SW480 (cell line): ENCODE results near the gene FHOD3.
"Not testable (repeated sequence)": the region's sequence is repeated elsewhere in the genome, so short reads cannot be mapped to it uniquely, and the experiment has no call there.

Experiments used
- DNase-seq: peaks from one replicate; pipeline ENCODE4 v3.0.0-alpha.2; 2016; ENCODE audit warnings: low spot score

The FHOD3 gene

GRCh38 chr18:36451454-36452251 is 154.1 kb downstream of the FHOD3 start:
- no peak for DNase-seq

- no peak for DNase-seq
Observed at GRCh38 chr18:36454245-36454644, 156.7 kb downstream of the FHOD3 start.

- no peak for DNase-seq
Observed at GRCh38 chr18:36454848-36455458, 157.4 kb downstream of the FHOD3 start.

GRCh38 chr18:36455931-36456330 is 158.4 kb downstream of the FHOD3 start:
- no peak for DNase-seq

- DNase-seq = no peak
Observed at GRCh38 chr18:36456622-36457021, 159.1 kb downstream of the FHOD3 start.

GRCh38 chr18:36457683-36458082 is 160.2 kb downstream of the FHOD3 start:
- no peak for DNase-seq

- DNase-seq = no peak
Observed at GRCh38 chr18:36458306-36458705, 160.8 kb downstream of the FHOD3 start.

GRCh38 chr18:36459203-36459602 is 161.7 kb downstream of the FHOD3 start:
- no peak for DNase-seq

- no peak for DNase-seq
Observed at GRCh38 chr18:36459786-36460185, 162.3 kb downstream of the FHOD3 start.

- DNase-seq = no peak
Observed at GRCh38 chr18:36460324-36460850, 162.9 kb downstream of the FHOD3 start.

- DNase-seq = no peak
Observed at GRCh38 chr18:36460854-36461253, 163.3 kb downstream of the FHOD3 start.

GRCh38 chr18:36461551-36461987 is 164.1 kb downstream of the FHOD3 start:
- DNase-seq = no peak

GRCh38 chr18:36463516-36463915 is 166.0 kb downstream of the FHOD3 start:
- DNase-seq = not testable (repeated sequence)

- DNase-seq = no peak
Observed at GRCh38 chr18:36464126-36464651, 166.7 kb downstream of the FHOD3 start.

GRCh38 chr18:36465276-36465675 is 167.8 kb downstream of the FHOD3 start:
- DNase-seq = no peak

GRCh38 chr18:36465970-36466369 is 168.5 kb downstream of the FHOD3 start:
- no peak for DNase-seq

GRCh38 chr18:36467614-36468013 is 170.1 kb downstream of the FHOD3 start:
- no peak for DNase-seq

GRCh38 chr18:36468161-36468560 is 170.6 kb downstream of the FHOD3 start:
- DNase-seq = no peak

- DNase-seq = no peak
Observed at GRCh38 chr18:36469461-36469860, 171.9 kb downstream of the FHOD3 start.

- DNase-seq = no peak
Observed at GRCh38 chr18:36470896-36471295, 173.4 kb downstream of the FHOD3 start.

- no peak for DNase-seq
Observed at GRCh38 chr18:36471393-36471792, 173.9 kb downstream of the FHOD3 start.

GRCh38 chr18:36476433-36476832 is 178.9 kb downstream of the FHOD3 start:
- DNase-seq = peak; percentile 84

- DNase-seq = no peak
Observed at GRCh38 chr18:36477776-36478175, 180.3 kb downstream of the FHOD3 start.
